IMR-90 (cell line): ENCODE results near the gene SEPTIN3. TPM values are rescaled to one million over a fixed set of nuclear protein-coding genes. Genes with fewer than 3 reads are reported as not detected.

ENCODE experiments used
- ATAC-seq: fragments of 200-7000 bp; cut with Tn5 transposase; 2 replicates; pipeline ENCODE4 v1.9.1; 2020; ENCODE audit warnings: low read depth, mild to moderate bottlenecking, moderate library complexity
- BruUV-seq: library from RNA; stranded (reverse); fragments of 400-500 nt; replicated peaks from 2 replicates; lab custom pipeline; 2021; lab: Mats Ljungman, UMichigan
- CTCF ChIA-PET: fragments of 300-600 bp; formaldehyde crosslinking; extraction: SDS; loops from one replicate; lab custom pipeline; 2021; ENCODE audit warnings: antibody characterized with exemption; lab: Yijun Ruan, JAX
- POLR2A ChIA-PET: fragments of 300-600 bp; sonication (Branson Sonifier 250); formaldehyde crosslinking; loops from one replicate; lab custom pipeline; 2022; ENCODE audit warnings: antibody characterized with exemption; ENCODE audit not compliant: unreplicated experiment; lab: Charles Lee
- DNase-seq: peaks from one replicate; pipeline ENCODE4 v3.0.0; 2013
- H2AFZ ChIP-seq: replicated peaks from 2 replicates; pipeline ENCODE3; 2013; ENCODE audit warnings: low read length, mild to moderate bottlenecking; ENCODE audit not compliant: poor library complexity
- H2AK5ac ChIP-seq: 2 replicates; pipeline ENCODE4 v1.6.1; 2013; ENCODE audit warnings: low read depth, low read length, inconsistent platforms
- H2AK9ac ChIP-seq: replicated peaks from 2 replicates; pipeline ENCODE3; 2013; ENCODE audit warnings: mild to moderate bottlenecking, low read depth, low read length, moderate library complexity; ENCODE audit not compliant: poor library complexity
- H2BK120ac ChIP-seq: 2 replicates; pipeline ENCODE4 v1.6.1; 2013; ENCODE audit warnings: low read depth, low read length, inconsistent platforms
- H2BK15ac ChIP-seq: 3 replicates; pipeline ENCODE4 v1.6.1; 2013; ENCODE audit warnings: low read depth, low read length, inconsistent platforms
- H2BK20ac ChIP-seq: 2 replicates; pipeline ENCODE4 v1.6.1; 2013; ENCODE audit warnings: low read depth, mild to moderate bottlenecking, inconsistent platforms, low read length, moderate library complexity
- H2BK5ac ChIP-seq: 2 replicates; pipeline ENCODE4 v1.6.1; 2013; ENCODE audit warnings: mild to moderate bottlenecking, low read depth, low read length, inconsistent platforms; ENCODE audit not compliant: poor library complexity, severe bottlenecking
- H3K14ac ChIP-seq: replicated peaks from 2 replicates; pipeline ENCODE4 v1.6.1; 2013; ENCODE audit warnings: low read depth, low read length, inconsistent platforms
- H3K18ac ChIP-seq: 2 replicates; pipeline ENCODE4 v1.6.1; 2013; ENCODE audit warnings: low read depth, low read length, control low read depth
- H3K23ac ChIP-seq: 2 replicates; pipeline ENCODE4 v1.6.1; 2013; ENCODE audit warnings: low read depth, low read length, inconsistent platforms
- H3K27ac ChIP-seq: 2 replicates; pipeline ENCODE4 v1.5.1; 2013; ENCODE audit warnings: mild to moderate bottlenecking, control low read depth, low read length; ENCODE audit not compliant: insufficient read depth
- H3K27me3 ChIP-seq: 2 replicates; pipeline ENCODE4 v1.6.1; 2013; ENCODE audit warnings: low read length; ENCODE audit not compliant: control insufficient read depth, insufficient read depth
- H3K36me3 ChIP-seq: 2 replicates; pipeline ENCODE4 v1.6.1; 2013; ENCODE audit warnings: low read length, mixed read lengths; ENCODE audit not compliant: control insufficient read depth, insufficient read depth
- H3K4ac ChIP-seq: 2 replicates; pipeline ENCODE4 v1.6.1; 2013; ENCODE audit warnings: low read depth, low read length, inconsistent platforms
- H3K4me1 ChIP-seq: 2 replicates; pipeline ENCODE4 v1.6.1; 2013; ENCODE audit warnings: low read length, mixed read lengths; ENCODE audit not compliant: control insufficient read depth, insufficient read depth
- H3K4me2 ChIP-seq: 2 replicates; pipeline ENCODE4 v1.6.1; 2013; ENCODE audit warnings: low read depth, mild to moderate bottlenecking, control low read depth, low read length, moderate library complexity
- H3K4me3 ChIP-seq: 2 replicates; pipeline ENCODE4 v1.5.1; 2013; ENCODE audit warnings: low read depth, mild to moderate bottlenecking, control low read depth, low read length, moderate library complexity; ENCODE audit not compliant: insufficient read depth
- H3K56ac ChIP-seq: 2 replicates; pipeline ENCODE4 v1.6.1; 2013; ENCODE audit warnings: low read length, inconsistent platforms; ENCODE audit not compliant: insufficient read depth; ENCODE audit errors: extremely low read depth
- H3K79me1 ChIP-seq, 2 experiments: 2 replicates each; pipeline ENCODE4 v1.6.1; 2013; ENCODE audit warnings: low read length in 2 of 2, inconsistent platforms in 1 of 2, low read depth in 1 of 2
- H3K9ac ChIP-seq: 2 replicates; pipeline ENCODE4 v1.6.1; 2013; ENCODE audit warnings: low read depth, low read length, control low read depth
- H3K9me1 ChIP-seq: 2 replicates; pipeline ENCODE4 v1.6.1; 2013; ENCODE audit warnings: low read length, inconsistent platforms; ENCODE audit not compliant: insufficient read depth
- H3K9me3 ChIP-seq: 2 replicates; pipeline ENCODE4 v1.6.1; 2013; ENCODE audit warnings: low read length; ENCODE audit not compliant: control insufficient read depth, insufficient read depth
- H4K20me1 ChIP-seq: 2 replicates; pipeline ENCODE4 v1.6.1; 2013; ENCODE audit warnings: low read length, inconsistent platforms; ENCODE audit not compliant: insufficient read depth
- H4K5ac ChIP-seq: 2 replicates; pipeline ENCODE4 v1.6.1; 2013; ENCODE audit warnings: mild to moderate bottlenecking, low read depth, low read length, control low read depth
- H4K8ac ChIP-seq, 2 experiments: 2 replicates each; pipeline ENCODE4 v1.6.1; 2013; ENCODE audit warnings: low read depth in 2 of 2, low read length in 2 of 2, control low read depth in 1 of 2, inconsistent platforms in 1 of 2
- H4K91ac ChIP-seq: 2 replicates; pipeline ENCODE4 v1.6.1; 2013; ENCODE audit warnings: low read depth, low read length, inconsistent platforms; ENCODE audit not compliant: insufficient read depth
- CHD1 ChIP-seq: IDR thresholded peaks from 2 replicates; pipeline ENCODE4 v1.6.1; 2012; ENCODE audit warnings: low read depth, low read length, improper control_type of control experiment
- RAD21 ChIP-seq: IDR thresholded peaks from 2 replicates; pipeline ENCODE4 v1.6.1; 2012; ENCODE audit warnings: low read length, improper control_type of control experiment
- WGBS, 2 experiments: methylation state at CpG; one replicate each; pipeline versions ENCODE4 v1.1.5 to v1.1.7; 2013; ENCODE audit warnings: missing lambda C conversion rate in 2 of 2; ENCODE audit not compliant: insufficient read length in 1 of 2; ENCODE audit errors: extremely low coverage in 2 of 2; 5-methylcytosine and 5-hydroxymethylcytosine counted together
- dilution Hi-C: fragments of 300-500 bp; cut with HindIII; formaldehyde crosslinking; loops from one replicate; pipeline ENCODE4 v1.14.3; 2018; ENCODE audit warnings: low sequenced_read_pairs; ENCODE audit not compliant: unreplicated experiment
- in situ Hi-C: fragments of 300-500 bp; cut with MboI; formaldehyde crosslinking; loops from 3 replicates; pipeline ENCODE4 v1.14.3; 2019; ENCODE audit warnings: low sequenced_read_pairs, inconsistent platforms, mixed read lengths
- intact Hi-C: fragments of 100-400 bp; cut with micrococcal nuclease; formaldehyde crosslinking; loops from 2 replicates; pipeline ENCODE4 v1.10.0; 2022
- polyA plus RNA-seq, 3 experiments: library from polyadenylated mRNA; depleted of rRNA; stranded (reverse); fragments of >200 nt; gene quantifications; 2 replicates each; pipeline ENCODE4 v1.2.3, GENCODE V29; 2012; ENCODE audit warnings: low replicate concordance in 1 of 3
- total RNA-seq: library from RNA; depleted of rRNA; stranded (reverse); fragments of >200 nt; gene quantifications from 2 replicates; pipeline ENCODE4 v1.2.3, GENCODE V29; 2012

The SEPTIN3 gene
- total and polyA plus RNA-seq, 2 of the 4 experiments (the other 2 are of a cell fraction) = 0.15 to 0.18 TPM

- Histone ChIP-seq H3K9ac (no peak overlapping the region), H4K91ac (no peak overlapping the region), H3K4ac (no peak overlapping the region), H3K36me3 (no peaks in the 10 kb centered on the region), H4K5ac (no peak overlapping the region), H3K23ac (no peak overlapping the region), H2BK120ac (no peak overlapping the region), H2BK5ac (no peak overlapping the region), H3K79me1 (no peaks in the 10 kb centered on the region), H3K9me3 (no peaks in the 10 kb centered on the region), H2AK5ac (no peak overlapping the region), H3K4me3 (no peak overlapping the region), H3K27ac (no peak overlapping the region), H3K14ac (no peak overlapping the region), H4K8ac (no peak overlapping the region), H3K18ac (no peak overlapping the region), H3K27me3 (no peaks in the 10 kb centered on the region), H4K20me1 (no peaks in the 10 kb centered on the region), H2AK9ac (no peak overlapping the region), H2BK20ac (no peak overlapping the region), H2BK15ac (no peak overlapping the region), H3K56ac (no peak overlapping the region), H3K9me1 (no peaks in the 10 kb centered on the region), H2AFZ (peak overlapping the region; percentile 67), H3K4me1 (no peaks in the 10 kb centered on the region), H3K4me2 (no peak overlapping the region)
- CTCF ChIA-PET = no interaction called here
- BruUV-seq = no TSS peak
- in situ Hi-C loops = no loop called here
- POLR2A ChIA-PET = no interaction called here
- intact Hi-C loops = no loop called here
- no peak for ATAC-seq
- DNase-seq = no peak
- dilution Hi-C loops = no loop called here
- TF ChIP-seq RAD21 (no peak), CHD1 (no peak)
- 68% methylated on average over 5 of the region's 23 CpGs; no CpG with 5 or more reads in 1 of the 2 experiments for WGBS, 2 experiments
These were observed 11.2 kb upstream of the SEPTIN3 start for GRCh38 chr22:41957941-41958556.
